IMR-90 (cell line): ENCODE data around the gene HMGCS2. TPM values are rescaled to one million over a fixed set of nuclear protein-coding genes. Genes with fewer than 3 reads are reported as not detected.

Source experiments
- ATAC-seq: fragments of 200-7000 bp; cut with Tn5 transposase; 2 replicates; pipeline ENCODE4 v1.9.1; 2020; ENCODE audit warnings: low read depth, mild to moderate bottlenecking, moderate library complexity
- BruUV-seq: library from RNA; stranded (reverse); fragments of 400-500 nt; replicated peaks from 2 replicates; lab custom pipeline; 2021; lab: Mats Ljungman, UMichigan
- CTCF ChIA-PET: fragments of 300-600 bp; formaldehyde crosslinking; extraction: SDS; loops from one replicate; lab custom pipeline; 2021; ENCODE audit warnings: antibody characterized with exemption; lab: Yijun Ruan, JAX
- POLR2A ChIA-PET: fragments of 300-600 bp; sonication (Branson Sonifier 250); formaldehyde crosslinking; loops from one replicate; lab custom pipeline; 2022; ENCODE audit warnings: antibody characterized with exemption; ENCODE audit not compliant: unreplicated experiment; lab: Charles Lee
- DNase-seq: peaks from one replicate; pipeline ENCODE4 v3.0.0; 2013
- H2AFZ ChIP-seq: replicated peaks from 2 replicates; pipeline ENCODE3; 2013; ENCODE audit warnings: low read length, mild to moderate bottlenecking; ENCODE audit not compliant: poor library complexity
- H2AK5ac ChIP-seq: 2 replicates; pipeline ENCODE4 v1.6.1; 2013; ENCODE audit warnings: low read depth, low read length, inconsistent platforms
- H2AK9ac ChIP-seq: replicated peaks from 2 replicates; pipeline ENCODE3; 2013; ENCODE audit warnings: mild to moderate bottlenecking, low read depth, low read length, moderate library complexity; ENCODE audit not compliant: poor library complexity
- H2BK120ac ChIP-seq: 2 replicates; pipeline ENCODE4 v1.6.1; 2013; ENCODE audit warnings: low read depth, low read length, inconsistent platforms
- H2BK15ac ChIP-seq: 3 replicates; pipeline ENCODE4 v1.6.1; 2013; ENCODE audit warnings: low read depth, low read length, inconsistent platforms
- H2BK20ac ChIP-seq: 2 replicates; pipeline ENCODE4 v1.6.1; 2013; ENCODE audit warnings: low read depth, mild to moderate bottlenecking, inconsistent platforms, low read length, moderate library complexity
- H2BK5ac ChIP-seq: 2 replicates; pipeline ENCODE4 v1.6.1; 2013; ENCODE audit warnings: mild to moderate bottlenecking, low read depth, low read length, inconsistent platforms; ENCODE audit not compliant: poor library complexity, severe bottlenecking
- H3K14ac ChIP-seq: replicated peaks from 2 replicates; pipeline ENCODE4 v1.6.1; 2013; ENCODE audit warnings: low read depth, low read length, inconsistent platforms
- H3K18ac ChIP-seq: 2 replicates; pipeline ENCODE4 v1.6.1; 2013; ENCODE audit warnings: low read depth, low read length, control low read depth
- H3K23ac ChIP-seq: 2 replicates; pipeline ENCODE4 v1.6.1; 2013; ENCODE audit warnings: low read depth, low read length, inconsistent platforms
- H3K27ac ChIP-seq: 2 replicates; pipeline ENCODE4 v1.5.1; 2013; ENCODE audit warnings: mild to moderate bottlenecking, control low read depth, low read length; ENCODE audit not compliant: insufficient read depth
- H3K27me3 ChIP-seq: 2 replicates; pipeline ENCODE4 v1.6.1; 2013; ENCODE audit warnings: low read length; ENCODE audit not compliant: control insufficient read depth, insufficient read depth
- H3K36me3 ChIP-seq: 2 replicates; pipeline ENCODE4 v1.6.1; 2013; ENCODE audit warnings: low read length, mixed read lengths; ENCODE audit not compliant: control insufficient read depth, insufficient read depth
- H3K4ac ChIP-seq: 2 replicates; pipeline ENCODE4 v1.6.1; 2013; ENCODE audit warnings: low read depth, low read length, inconsistent platforms
- H3K4me1 ChIP-seq: 2 replicates; pipeline ENCODE4 v1.6.1; 2013; ENCODE audit warnings: low read length, mixed read lengths; ENCODE audit not compliant: control insufficient read depth, insufficient read depth
- H3K4me2 ChIP-seq: 2 replicates; pipeline ENCODE4 v1.6.1; 2013; ENCODE audit warnings: low read depth, mild to moderate bottlenecking, control low read depth, low read length, moderate library complexity
- H3K4me3 ChIP-seq: 2 replicates; pipeline ENCODE4 v1.5.1; 2013; ENCODE audit warnings: low read depth, mild to moderate bottlenecking, control low read depth, low read length, moderate library complexity; ENCODE audit not compliant: insufficient read depth
- H3K56ac ChIP-seq: 2 replicates; pipeline ENCODE4 v1.6.1; 2013; ENCODE audit warnings: low read length, inconsistent platforms; ENCODE audit not compliant: insufficient read depth; ENCODE audit errors: extremely low read depth
- H3K79me1 ChIP-seq, 2 experiments: 2 replicates each; pipeline ENCODE4 v1.6.1; 2013; ENCODE audit warnings: low read length in 2 of 2, inconsistent platforms in 1 of 2, low read depth in 1 of 2
- H3K9ac ChIP-seq: 2 replicates; pipeline ENCODE4 v1.6.1; 2013; ENCODE audit warnings: low read depth, low read length, control low read depth
- H3K9me1 ChIP-seq: 2 replicates; pipeline ENCODE4 v1.6.1; 2013; ENCODE audit warnings: low read length, inconsistent platforms; ENCODE audit not compliant: insufficient read depth
- H3K9me3 ChIP-seq: 2 replicates; pipeline ENCODE4 v1.6.1; 2013; ENCODE audit warnings: low read length; ENCODE audit not compliant: control insufficient read depth, insufficient read depth
- H4K20me1 ChIP-seq: 2 replicates; pipeline ENCODE4 v1.6.1; 2013; ENCODE audit warnings: low read length, inconsistent platforms; ENCODE audit not compliant: insufficient read depth
- H4K5ac ChIP-seq: 2 replicates; pipeline ENCODE4 v1.6.1; 2013; ENCODE audit warnings: mild to moderate bottlenecking, low read depth, low read length, control low read depth
- H4K8ac ChIP-seq, 2 experiments: 2 replicates each; pipeline ENCODE4 v1.6.1; 2013; ENCODE audit warnings: low read depth in 2 of 2, low read length in 2 of 2, control low read depth in 1 of 2, inconsistent platforms in 1 of 2
- H4K91ac ChIP-seq: 2 replicates; pipeline ENCODE4 v1.6.1; 2013; ENCODE audit warnings: low read depth, low read length, inconsistent platforms; ENCODE audit not compliant: insufficient read depth
- BHLHE40 ChIP-seq: fragments of 150-350 bp; IDR thresholded peaks from 2 replicates; pipeline ENCODE4 v1.6.1; 2016; ENCODE audit warnings: mild to moderate bottlenecking, low read depth, low read length
- CEBPB ChIP-seq: IDR thresholded peaks from 2 replicates; pipeline ENCODE4 v1.6.1; 2012; ENCODE audit warnings: low read depth, low read length, improper control_type of control experiment
- FOS ChIP-seq: fragments of 150-350 bp; IDR thresholded peaks from 2 replicates; pipeline ENCODE4 v1.6.1; 2016; ENCODE audit warnings: low read depth, low read length
- MAZ ChIP-seq: IDR thresholded peaks from 2 replicates; pipeline ENCODE4 v1.6.1; 2012; ENCODE audit warnings: low read depth, mild to moderate bottlenecking, low read length, improper control_type of control experiment, moderate library complexity, borderline replicate concordance
- MXI1 ChIP-seq: IDR thresholded peaks from 2 replicates; pipeline ENCODE4 v1.6.1; 2012; ENCODE audit warnings: low read depth, mild to moderate bottlenecking, low read length, moderate library complexity, borderline replicate concordance
- NFE2L2 ChIP-seq: fragments of 150-350 bp; IDR thresholded peaks from 2 replicates; pipeline ENCODE4 v1.6.1; 2016; ENCODE audit warnings: low read depth, mild to moderate bottlenecking, low read length
- POLR2A ChIP-seq: IDR thresholded peaks from 2 replicates; pipeline ENCODE4 v1.6.1; 2012; ENCODE audit warnings: mild to moderate bottlenecking, low read depth, low read length
- RAD21 ChIP-seq: IDR thresholded peaks from 2 replicates; pipeline ENCODE4 v1.6.1; 2012; ENCODE audit warnings: low read length, improper control_type of control experiment
- SMC3 ChIP-seq: fragments of 150-350 bp; IDR thresholded peaks from 2 replicates; pipeline ENCODE4 v1.6.1; 2016; ENCODE audit warnings: low read depth, mild to moderate bottlenecking, antibody characterized with exemption, low read length, moderate library complexity
- WGBS, 2 experiments: methylation state at CpG; one replicate each; pipeline versions ENCODE4 v1.1.5 to v1.1.7; 2013; ENCODE audit warnings: missing lambda C conversion rate in 2 of 2; ENCODE audit not compliant: insufficient read length in 1 of 2; ENCODE audit errors: extremely low coverage in 2 of 2; 5-methylcytosine and 5-hydroxymethylcytosine counted together
- dilution Hi-C: fragments of 300-500 bp; cut with HindIII; formaldehyde crosslinking; loops from one replicate; pipeline ENCODE4 v1.14.3; 2018; ENCODE audit warnings: low sequenced_read_pairs; ENCODE audit not compliant: unreplicated experiment
- in situ Hi-C: fragments of 300-500 bp; cut with MboI; formaldehyde crosslinking; loops from 3 replicates; pipeline ENCODE4 v1.14.3; 2019; ENCODE audit warnings: low sequenced_read_pairs, inconsistent platforms, mixed read lengths
- intact Hi-C: fragments of 100-400 bp; cut with micrococcal nuclease; formaldehyde crosslinking; loops from 2 replicates; pipeline ENCODE4 v1.10.0; 2022
- polyA plus RNA-seq, 3 experiments: library from polyadenylated mRNA; depleted of rRNA; stranded (reverse); fragments of >200 nt; gene quantifications; 2 replicates each; pipeline ENCODE4 v1.2.3, GENCODE V29; 2012; ENCODE audit warnings: low replicate concordance in 1 of 3
- total RNA-seq: library from RNA; depleted of rRNA; stranded (reverse); fragments of >200 nt; gene quantifications from 2 replicates; pipeline ENCODE4 v1.2.3, GENCODE V29; 2012
- TF ChIP-seq, protein P1 (sequence below): fragments of 150-350 bp; IDR thresholded peaks from 2 replicates; pipeline ENCODE4 v1.6.1; 2017; ENCODE audit warnings: mild to moderate bottlenecking, antibody characterized with exemption, low read length, low read depth
- TF ChIP-seq, protein P2 (sequence below): conservative IDR thresholded peaks from 2 replicates; pipeline ENCODE4 v1.5.1; 2012; ENCODE audit warnings: mild to moderate bottlenecking, low read depth, low read length, improper control_type of control experiment
- TF ChIP-seq, protein P3 (sequence below): fragments of 150-350 bp; IDR thresholded peaks from 2 replicates; pipeline ENCODE4 v1.6.1; 2016; ENCODE audit warnings: low read depth, mild to moderate bottlenecking, low read length, moderate library complexity, borderline replicate concordance

The HMGCS2 gene
- total and polyA plus RNA-seq, 2 of the 4 experiments (the other 2 are of a cell fraction), result not detected

DNA sequence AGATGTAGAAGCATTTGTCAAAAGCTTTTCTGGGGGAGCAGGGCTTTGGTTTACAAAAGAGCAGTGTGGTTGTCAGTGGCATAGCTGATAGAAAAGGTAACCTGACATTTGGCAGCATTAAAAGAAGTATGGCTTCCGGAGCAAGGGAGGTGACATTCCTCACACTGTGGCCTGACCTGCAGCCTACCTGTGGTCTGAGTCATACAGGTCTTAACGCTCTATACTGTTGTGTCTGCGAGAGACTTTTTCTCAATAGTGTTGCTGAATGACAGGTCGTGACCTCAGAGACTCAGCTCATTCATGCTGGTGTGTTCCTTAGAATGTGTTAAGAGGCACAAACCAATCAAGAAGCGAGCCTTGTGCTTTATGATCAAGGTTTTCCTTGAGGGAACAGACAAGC lies 37.6 kb downstream of the HMGCS2 start:
- Histone ChIP-seq H2AK9ac (no peak overlapping the region), H3K79me1 (peaks cover 13 to 34% of the 10 kb centered on the region in 2 experiments; a peak in 3 of 4 replicates), H3K9me1 (peaks cover 9% of the 10 kb centered on the region; the same call in 1 of the 2 replicates), H2BK5ac (no peak overlapping the region), H2AFZ (no peak overlapping the region), H3K27ac (no peak overlapping the region), H3K4me1 (no peaks in the 10 kb centered on the region), H3K36me3 (peaks cover 65% of the 10 kb centered on the region), H3K23ac (no peak overlapping the region), H3K4ac (no peak overlapping the region), H4K20me1 (peaks cover 27% of the 10 kb centered on the region; the same call in 1 of the 2 replicates), H3K4me3 (no peak overlapping the region), H3K27me3 (no peaks in the 10 kb centered on the region), H4K5ac (no peak overlapping the region), H3K14ac (no peak overlapping the region), H2BK20ac (no peak overlapping the region), H2AK5ac (no peak overlapping the region), H3K18ac (no peak overlapping the region), H3K56ac (no peak overlapping the region), H4K91ac (no peak overlapping the region), H2BK15ac (no peak overlapping the region), H3K9me3 (no peaks in the 10 kb centered on the region), H3K4me2 (no peak overlapping the region), H3K9ac (no peak overlapping the region), H4K8ac (no peak overlapping the region), H2BK120ac (no peak overlapping the region)
- ATAC-seq (no peak), DNase-seq (no peak)
- in situ Hi-C loops (loop anchor here (10.0 kb wide), 1 partner anchor 194 kb away; no protein-coding TSS in a partner anchor), intact Hi-C loops (no loop called here), dilution Hi-C loops (no loop called here)
- no TSS peak for BruUV-seq
- WGBS, 2 experiments, result 100% methylated on average over 1 of the region's 5 CpGs; no CpG with 5 or more reads in 1 of the 2 experiments
- ChIA-PET POLR2A (no interaction called here), CTCF (no interaction called here)
- no peak for TF ChIP-seq FOS
- no peak for TF ChIP-seq BHLHE40
- no peak for TF ChIP-seq CEBPB
- TF ChIP-seq, protein P1, sequence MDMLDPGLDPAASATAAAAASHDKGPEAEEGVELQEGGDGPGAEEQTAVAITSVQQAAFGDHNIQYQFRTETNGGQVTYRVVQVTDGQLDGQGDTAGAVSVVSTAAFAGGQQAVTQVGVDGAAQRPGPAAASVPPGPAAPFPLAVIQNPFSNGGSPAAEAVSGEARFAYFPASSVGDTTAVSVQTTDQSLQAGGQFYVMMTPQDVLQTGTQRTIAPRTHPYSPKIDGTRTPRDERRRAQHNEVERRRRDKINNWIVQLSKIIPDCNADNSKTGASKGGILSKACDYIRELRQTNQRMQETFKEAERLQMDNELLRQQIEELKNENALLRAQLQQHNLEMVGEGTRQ, result no peak
- TF ChIP-seq, protein P2, sequence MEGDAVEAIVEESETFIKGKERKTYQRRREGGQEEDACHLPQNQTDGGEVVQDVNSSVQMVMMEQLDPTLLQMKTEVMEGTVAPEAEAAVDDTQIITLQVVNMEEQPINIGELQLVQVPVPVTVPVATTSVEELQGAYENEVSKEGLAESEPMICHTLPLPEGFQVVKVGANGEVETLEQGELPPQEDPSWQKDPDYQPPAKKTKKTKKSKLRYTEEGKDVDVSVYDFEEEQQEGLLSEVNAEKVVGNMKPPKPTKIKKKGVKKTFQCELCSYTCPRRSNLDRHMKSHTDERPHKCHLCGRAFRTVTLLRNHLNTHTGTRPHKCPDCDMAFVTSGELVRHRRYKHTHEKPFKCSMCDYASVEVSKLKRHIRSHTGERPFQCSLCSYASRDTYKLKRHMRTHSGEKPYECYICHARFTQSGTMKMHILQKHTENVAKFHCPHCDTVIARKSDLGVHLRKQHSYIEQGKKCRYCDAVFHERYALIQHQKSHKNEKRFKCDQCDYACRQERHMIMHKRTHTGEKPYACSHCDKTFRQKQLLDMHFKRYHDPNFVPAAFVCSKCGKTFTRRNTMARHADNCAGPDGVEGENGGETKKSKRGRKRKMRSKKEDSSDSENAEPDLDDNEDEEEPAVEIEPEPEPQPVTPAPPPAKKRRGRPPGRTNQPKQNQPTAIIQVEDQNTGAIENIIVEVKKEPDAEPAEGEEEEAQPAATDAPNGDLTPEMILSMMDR, result no peak
- no peak for TF ChIP-seq POLR2A
- TF ChIP-seq MAZ, result no peak
- no peak for TF ChIP-seq SMC3
- TF ChIP-seq RAD21, result no peak
- TF ChIP-seq, protein P3, sequence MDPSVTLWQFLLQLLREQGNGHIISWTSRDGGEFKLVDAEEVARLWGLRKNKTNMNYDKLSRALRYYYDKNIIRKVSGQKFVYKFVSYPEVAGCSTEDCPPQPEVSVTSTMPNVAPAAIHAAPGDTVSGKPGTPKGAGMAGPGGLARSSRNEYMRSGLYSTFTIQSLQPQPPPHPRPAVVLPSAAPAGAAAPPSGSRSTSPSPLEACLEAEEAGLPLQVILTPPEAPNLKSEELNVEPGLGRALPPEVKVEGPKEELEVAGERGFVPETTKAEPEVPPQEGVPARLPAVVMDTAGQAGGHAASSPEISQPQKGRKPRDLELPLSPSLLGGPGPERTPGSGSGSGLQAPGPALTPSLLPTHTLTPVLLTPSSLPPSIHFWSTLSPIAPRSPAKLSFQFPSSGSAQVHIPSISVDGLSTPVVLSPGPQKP, result no peak
- TF ChIP-seq NFE2L2, result no peak
- TF ChIP-seq MXI1, result no peak
